GM21825 (cell line): Measurements from ENCODE around the gene SLC6A12.
"Not testable (repeated sequence)": the region's sequence is repeated elsewhere in the genome, so short reads cannot be mapped to it uniquely, and the experiment has no call there.

Source experiments
- ATAC-seq: cut with Tn5 transposase; IDR thresholded peaks from one replicate; pipeline ENCODE4 v1.9.1; 2021; ENCODE audit warnings: mild to moderate bottlenecking, moderate library complexity; ENCODE audit not compliant: unreplicated experiment

SLC6A12 gene

GRCh38 chr12:202081-202731, 11.8 kb downstream of the SLC6A12 start:
- ATAC-seq = no peak

GRCh38 chr12:201361-201760, 12.6 kb downstream of the SLC6A12 start:
- no peak for ATAC-seq

- ATAC-seq = no peak
Observed at GRCh38 chr12:198705-199104, 15.3 kb downstream of the SLC6A12 start.

- no peak for ATAC-seq
Observed at GRCh38 chr12:197911-198695, 15.9 kb downstream of the SLC6A12 start.

- no peak for ATAC-seq
Observed at GRCh38 chr12:197347-197746, 16.6 kb downstream of the SLC6A12 start.

GRCh38 chr12:196436-196835, 17.5 kb downstream of the SLC6A12 start:
- no peak for ATAC-seq

GRCh38 chr12:195951-196350, 18.0 kb downstream of the SLC6A12 start:
- ATAC-seq = no peak

GRCh38 chr12:195156-195555, 18.8 kb downstream of the SLC6A12 start:
- no peak for ATAC-seq

GRCh38 chr12:194276-194675, 19.7 kb downstream of the SLC6A12 start:
- ATAC-seq = no peak

- ATAC-seq = no peak
Observed at GRCh38 chr12:193261-193660, 20.7 kb downstream of the SLC6A12 start.

- no peak for ATAC-seq
Observed at GRCh38 chr12:191541-191940, 22.4 kb downstream of the SLC6A12 start.

GRCh38 chr12:190881-191280, 23.1 kb downstream of the SLC6A12 start:
- no peak for ATAC-seq

GRCh38 chr12:189622-189962, 24.4 kb downstream of the SLC6A12 start:
- ATAC-seq = no peak

- no peak for ATAC-seq
Observed at GRCh38 chr12:188910-189621, 24.9 kb downstream of the SLC6A12 start.

- not testable (repeated sequence) for ATAC-seq
Observed at GRCh38 chr12:187986-188909, 25.7 kb downstream of the SLC6A12 start.

- ATAC-seq = no peak
Observed at GRCh38 chr12:186006-186625, 27.8 kb downstream of the SLC6A12 start.

GRCh38 chr12:185576-185955, 28.4 kb downstream of the SLC6A12 start:
- ATAC-seq = no peak

- no peak for ATAC-seq
Observed at GRCh38 chr12:184811-185575, 29.0 kb downstream of the SLC6A12 start.

- ATAC-seq = no peak
Observed at GRCh38 chr12:182381-182892, 31.5 kb downstream of the SLC6A12 start.

- ATAC-seq = no peak
Observed at GRCh38 chr12:181921-182320, 32.0 kb downstream of the SLC6A12 start.
